Measurements from ENCODE around the gene IRAK1.
A peak's percentile ranks its signal among the peaks of the same experiment; 100 is the strongest.

GRCh38 chrX:154040307-154040756 lies 20.6 kb upstream of the IRAK1 start:
- TF ChIP-seq, protein P1, sequence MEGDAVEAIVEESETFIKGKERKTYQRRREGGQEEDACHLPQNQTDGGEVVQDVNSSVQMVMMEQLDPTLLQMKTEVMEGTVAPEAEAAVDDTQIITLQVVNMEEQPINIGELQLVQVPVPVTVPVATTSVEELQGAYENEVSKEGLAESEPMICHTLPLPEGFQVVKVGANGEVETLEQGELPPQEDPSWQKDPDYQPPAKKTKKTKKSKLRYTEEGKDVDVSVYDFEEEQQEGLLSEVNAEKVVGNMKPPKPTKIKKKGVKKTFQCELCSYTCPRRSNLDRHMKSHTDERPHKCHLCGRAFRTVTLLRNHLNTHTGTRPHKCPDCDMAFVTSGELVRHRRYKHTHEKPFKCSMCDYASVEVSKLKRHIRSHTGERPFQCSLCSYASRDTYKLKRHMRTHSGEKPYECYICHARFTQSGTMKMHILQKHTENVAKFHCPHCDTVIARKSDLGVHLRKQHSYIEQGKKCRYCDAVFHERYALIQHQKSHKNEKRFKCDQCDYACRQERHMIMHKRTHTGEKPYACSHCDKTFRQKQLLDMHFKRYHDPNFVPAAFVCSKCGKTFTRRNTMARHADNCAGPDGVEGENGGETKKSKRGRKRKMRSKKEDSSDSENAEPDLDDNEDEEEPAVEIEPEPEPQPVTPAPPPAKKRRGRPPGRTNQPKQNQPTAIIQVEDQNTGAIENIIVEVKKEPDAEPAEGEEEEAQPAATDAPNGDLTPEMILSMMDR (IDR thresholded peaks at IDR 0.05), result no peak
- peak in 1 of 2 donors; percentile 74 for TF ChIP-seq POLR2A (IDR thresholded peaks at IDR 0.05)
